NCI-H2196 (cell line): ENCODE measurements around the gene RNF114.
"Not testable (repeated sequence)": the region's sequence is repeated elsewhere in the genome, so short reads cannot be mapped to it uniquely, and the experiment has no call there.

Experiments
- DNase-seq: peaks from one replicate; lab custom pipeline; 2025; ENCODE audit not compliant: unreplicated experiment; lab: John Stamatoyannopoulos, UW

RNF114 gene

DNA sequence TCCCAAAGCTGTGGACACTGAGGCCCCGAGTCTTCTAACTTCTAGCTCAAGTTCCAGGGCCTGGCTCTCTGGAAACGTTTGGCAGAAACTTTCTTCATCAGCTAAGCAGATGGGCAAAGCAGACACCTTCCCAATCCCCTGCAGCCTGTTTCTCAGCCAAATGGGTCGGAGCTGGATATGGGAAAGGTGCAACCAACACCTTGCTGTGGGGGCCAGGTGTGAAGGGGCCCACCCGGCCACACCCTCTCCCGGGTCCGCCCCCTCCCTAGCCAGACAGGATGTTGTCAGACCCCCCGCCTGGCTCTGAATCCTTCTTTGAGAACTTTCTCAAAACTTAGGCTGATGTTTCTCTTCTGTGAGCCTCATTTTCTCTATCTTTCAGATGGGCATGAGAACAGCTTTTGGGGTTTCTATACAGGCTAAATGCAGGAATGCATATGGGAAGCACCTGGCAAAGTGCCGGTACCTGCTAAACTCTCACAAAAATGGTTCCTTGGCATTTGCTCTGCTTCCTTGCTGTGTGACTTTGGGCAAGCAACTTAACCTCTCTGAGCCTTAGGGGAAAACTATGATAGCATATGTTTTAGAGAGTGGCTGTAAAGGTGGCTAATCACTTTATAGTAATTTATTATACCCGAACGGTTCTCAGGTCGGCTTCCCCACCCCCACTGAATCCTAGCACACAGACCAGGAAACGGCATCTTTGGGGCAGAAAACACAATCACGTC, 48.4 kb downstream of the RNF114 start:
- no peak for DNase-seq

DNA sequence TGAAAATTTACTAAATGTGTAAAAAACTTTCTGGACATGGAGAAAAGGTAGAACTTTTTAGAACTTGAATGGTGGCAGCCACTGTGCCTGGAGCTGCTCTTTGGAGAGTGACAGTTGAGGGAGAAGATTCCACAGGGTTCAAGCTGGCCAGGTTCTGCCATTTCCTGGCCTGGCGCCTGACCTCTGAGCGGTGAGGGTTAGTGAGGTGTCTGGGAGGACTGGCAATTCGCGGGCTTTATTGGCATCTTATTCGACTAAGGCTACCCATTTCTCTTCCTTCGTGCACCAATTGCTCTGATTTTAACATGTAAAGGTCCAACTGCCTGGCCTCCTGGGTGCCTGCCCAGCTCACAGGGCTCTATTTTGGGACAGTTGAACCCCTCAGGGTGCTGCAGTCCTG, 49.0 kb downstream of the RNF114 start:
- no peak for DNase-seq

DNA sequence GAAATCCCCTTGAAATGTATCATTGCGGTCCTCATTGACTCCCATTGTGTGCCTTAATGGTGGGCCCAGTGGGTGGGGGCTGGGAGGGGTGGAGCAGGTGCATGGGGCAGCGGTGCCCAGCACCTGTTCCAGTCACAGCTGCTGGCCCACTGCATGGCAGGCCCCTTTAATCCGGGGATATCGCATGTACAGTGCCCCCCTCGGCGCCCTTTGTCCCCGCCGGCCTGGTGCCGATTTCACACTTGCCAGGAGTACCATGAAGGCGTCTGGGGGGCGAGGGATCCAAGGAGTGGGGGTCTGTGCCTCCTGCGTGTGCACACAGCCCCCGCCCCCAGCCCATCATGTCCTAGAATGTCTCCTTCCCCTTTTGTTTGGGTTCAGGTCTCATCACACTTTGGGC, 49.4 kb downstream of the RNF114 start:
- no peak for DNase-seq

- no peak for DNase-seq
Observed at GRCh38 chr20:49986049-49986448, 49.9 kb downstream of the RNF114 start.

- no peak for DNase-seq
Observed at GRCh38 chr20:49987015-49987867, 51.0 kb downstream of the RNF114 start.

GRCh38 chr20:49987868-49988690, 51.9 kb downstream of the RNF114 start:
- no peak for DNase-seq

- no peak for DNase-seq
Observed at GRCh38 chr20:49989234-49990065, 53.3 kb downstream of the RNF114 start.

DNA sequence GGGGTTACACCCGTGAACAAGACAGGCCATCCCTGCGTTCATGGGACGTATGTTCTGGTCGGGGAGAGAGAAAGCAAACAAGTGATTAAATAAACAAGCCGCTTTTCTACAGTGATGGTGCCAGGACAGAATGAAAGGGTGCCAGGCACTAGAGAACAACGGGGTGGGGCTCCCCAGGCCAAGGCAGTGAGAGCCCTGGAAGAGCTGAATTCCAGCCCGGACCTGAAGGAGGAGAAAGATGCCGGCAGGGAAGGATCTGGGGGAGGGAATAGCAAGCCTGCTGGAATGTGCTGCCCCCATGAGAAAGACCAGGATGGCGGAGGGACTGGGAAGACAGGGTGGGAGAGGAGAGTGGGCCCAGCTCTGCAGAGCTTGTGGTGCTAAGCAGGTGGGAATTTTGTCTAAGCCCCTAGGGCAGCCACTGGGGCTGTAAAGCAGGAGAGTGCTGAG, 54.1 kb downstream of the RNF114 start:
- DNase-seq = no peak

- DNase-seq = no peak
Observed at GRCh38 chr20:49993301-49993751, 57.1 kb downstream of the RNF114 start.

- no peak for DNase-seq
Observed at GRCh38 chr20:49995586-49995985, 59.4 kb downstream of the RNF114 start.

GRCh38 chr20:49998478-49999188, 62.4 kb downstream of the RNF114 start:
- DNase-seq = not testable (repeated sequence)

GRCh38 chr20:49999329-49999728, 63.1 kb downstream of the RNF114 start:
- DNase-seq = no peak

- DNase-seq = not testable (repeated sequence)
Observed at GRCh38 chr20:50000548-50001222, 64.5 kb downstream of the RNF114 start.

DNA sequence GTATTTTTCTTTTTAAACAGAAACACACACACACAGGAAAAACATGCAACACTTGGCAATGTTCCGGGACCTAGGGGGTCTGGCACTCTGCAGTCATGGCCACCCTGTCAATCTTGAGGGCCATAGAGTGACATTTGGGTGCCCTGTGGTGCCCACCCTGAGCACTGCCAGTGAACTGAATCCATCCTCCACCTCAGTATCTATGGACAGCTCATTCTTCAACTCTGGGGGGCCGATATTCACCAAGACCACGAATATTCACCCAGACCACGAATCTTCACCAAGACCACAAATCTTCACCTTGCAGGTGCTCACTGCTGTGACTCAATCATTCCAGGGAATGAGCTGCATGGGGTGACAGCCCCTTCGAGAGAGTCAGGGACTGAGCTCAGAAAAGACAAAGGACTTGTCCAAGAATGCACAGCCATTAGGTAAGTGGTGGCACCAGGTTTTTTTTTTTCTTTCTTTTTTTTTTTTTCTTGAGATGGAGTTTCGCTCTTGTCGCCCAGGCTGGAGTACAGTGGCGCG, 65.7 kb downstream of the RNF114 start:
- DNase-seq = no peak

DNA sequence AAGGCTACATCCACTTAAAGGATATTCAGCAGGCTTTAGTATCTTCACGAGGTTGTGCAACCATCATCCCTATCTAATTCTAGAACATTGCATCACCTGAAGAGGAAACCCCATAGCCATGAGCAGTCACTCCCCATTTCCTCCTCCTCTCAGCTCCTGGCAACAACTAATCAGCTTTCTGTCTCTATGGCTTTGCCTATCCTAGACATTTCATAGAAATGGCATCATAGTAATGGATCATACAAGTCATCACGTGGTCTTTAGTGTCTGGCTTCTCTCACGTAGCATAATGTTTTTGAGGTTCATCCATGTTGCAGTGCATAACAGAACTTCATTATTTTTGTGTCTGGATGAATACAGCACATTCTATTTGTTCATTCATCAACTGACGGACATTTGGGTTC, 67.1 kb downstream of the RNF114 start:
- peak; percentile 7 for DNase-seq
